ENCODE data around the gene PDE4D. TPM values are rescaled to one million over a fixed set of nuclear protein-coding genes. Genes with fewer than 3 reads are reported as not detected.

The PDE4D gene
- total RNA-seq, 1 experiment from 2014 or later = 6.5 TPM

DNA sequence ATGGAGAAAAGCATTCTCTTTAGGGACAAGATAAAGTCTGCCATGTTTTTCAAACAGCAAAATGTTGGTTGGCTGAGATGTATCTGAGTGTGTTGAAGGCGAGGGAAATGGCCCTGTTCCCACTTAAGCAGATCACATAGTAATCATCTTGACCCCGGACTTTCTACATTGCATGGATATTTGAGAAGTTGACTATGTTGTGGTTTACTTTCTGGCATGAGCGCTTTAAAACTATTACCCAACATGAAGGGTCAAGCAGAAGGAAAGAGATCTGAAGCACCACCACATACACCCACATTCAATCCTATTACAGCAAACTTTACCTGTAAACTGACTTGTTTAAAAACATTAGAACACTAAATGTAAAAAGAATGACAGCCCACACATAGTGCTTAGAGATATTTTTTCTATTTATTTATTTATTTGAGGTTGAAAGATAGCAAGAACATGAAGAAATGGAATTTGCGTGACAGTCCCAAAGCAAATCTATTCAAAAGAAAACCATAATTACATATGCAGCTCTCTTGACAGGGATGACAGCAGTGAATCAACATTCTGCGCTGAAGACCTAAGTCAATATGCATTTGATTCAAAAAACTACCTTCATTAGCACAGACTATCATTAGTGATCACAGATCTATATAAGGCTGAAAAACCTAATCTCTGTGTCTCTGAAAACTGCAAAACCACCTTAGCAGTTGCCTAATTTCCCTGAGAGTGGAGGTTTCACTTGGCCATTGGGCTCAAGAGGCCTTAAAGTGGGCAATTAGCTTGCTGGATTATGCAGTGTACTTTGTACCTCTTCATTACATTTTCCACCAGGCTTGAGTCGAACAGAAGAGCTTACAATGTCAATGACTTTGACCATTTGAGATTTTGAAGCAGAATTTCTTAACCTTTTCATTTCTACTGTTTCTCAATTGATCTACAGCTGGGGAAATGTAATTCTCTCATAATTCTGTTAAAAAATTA lies 195.0 kb downstream of the PDE4D start:
- Histone ChIP-seq H3K9me3 (ENCODE audit: low read depth, low read length, poor library complexity, severe bottlenecking) (no peaks in the 10 kb centered on the region), H3K27me3 (replicated peaks; ENCODE audit: insufficient read depth, low read depth, low read length, poor library complexity) (no peaks in the 10 kb centered on the region), H3K4me1 (ENCODE audit: insufficient read depth, low read length, poor library complexity, severe bottlenecking) (no peaks in the 10 kb centered on the region), H3K4me3 (ENCODE audit: low read depth, low read length, poor library complexity, severe bottlenecking) (no peak overlapping the region), H3K27ac (ENCODE audit: low read depth, low read length, poor library complexity, severe bottlenecking) (no peak overlapping the region), H3K36me3 (ENCODE audit: insufficient read depth, low read length, poor library complexity, severe bottlenecking) (no peaks in the 10 kb centered on the region)
- ChIA-PET CTCF (no interaction called here), POLR2A (ENCODE audit: low non-redundant PET) (no interaction called here)
- no TSS peak for BruUV-seq (replicated peaks)
- intact Hi-C loops (cut with micrococcal nuclease; ENCODE audit: unreplicated experiment) = no loop called here
- DNase-seq (ENCODE audit: low spot score) = no peak
- TF ChIP-seq, protein P1, sequence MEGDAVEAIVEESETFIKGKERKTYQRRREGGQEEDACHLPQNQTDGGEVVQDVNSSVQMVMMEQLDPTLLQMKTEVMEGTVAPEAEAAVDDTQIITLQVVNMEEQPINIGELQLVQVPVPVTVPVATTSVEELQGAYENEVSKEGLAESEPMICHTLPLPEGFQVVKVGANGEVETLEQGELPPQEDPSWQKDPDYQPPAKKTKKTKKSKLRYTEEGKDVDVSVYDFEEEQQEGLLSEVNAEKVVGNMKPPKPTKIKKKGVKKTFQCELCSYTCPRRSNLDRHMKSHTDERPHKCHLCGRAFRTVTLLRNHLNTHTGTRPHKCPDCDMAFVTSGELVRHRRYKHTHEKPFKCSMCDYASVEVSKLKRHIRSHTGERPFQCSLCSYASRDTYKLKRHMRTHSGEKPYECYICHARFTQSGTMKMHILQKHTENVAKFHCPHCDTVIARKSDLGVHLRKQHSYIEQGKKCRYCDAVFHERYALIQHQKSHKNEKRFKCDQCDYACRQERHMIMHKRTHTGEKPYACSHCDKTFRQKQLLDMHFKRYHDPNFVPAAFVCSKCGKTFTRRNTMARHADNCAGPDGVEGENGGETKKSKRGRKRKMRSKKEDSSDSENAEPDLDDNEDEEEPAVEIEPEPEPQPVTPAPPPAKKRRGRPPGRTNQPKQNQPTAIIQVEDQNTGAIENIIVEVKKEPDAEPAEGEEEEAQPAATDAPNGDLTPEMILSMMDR (conservative IDR thresholded peaks at IDR 0.05; ENCODE audit: low read depth, low read length) = no peak
- TF ChIP-seq EZH2 (IDR thresholded peaks at IDR 0.05; ENCODE audit: borderline replicate concordance, low read depth, low read length, poor library complexity, severe bottlenecking) = no peak

DNA sequence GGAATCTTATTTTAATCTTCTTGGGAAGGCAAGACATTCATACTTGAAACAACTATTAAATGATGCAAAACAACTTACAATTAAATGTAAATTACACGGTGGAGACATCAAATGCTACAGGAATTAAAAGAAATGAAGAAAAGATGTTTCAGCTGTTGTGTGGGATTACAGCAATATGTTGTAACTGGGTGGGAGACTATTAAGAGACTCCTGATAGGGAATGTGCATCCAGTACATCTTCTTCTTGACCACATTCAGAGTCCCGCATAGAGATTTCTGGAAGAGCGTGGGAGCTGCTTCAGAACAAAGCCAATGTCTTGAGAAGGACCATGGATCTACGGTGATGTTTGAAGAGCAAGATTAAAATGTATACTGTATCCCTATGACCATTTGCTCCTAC lies 199.1 kb downstream of the PDE4D start:
- no peak for DNase-seq (ENCODE audit: low spot score)
- Histone ChIP-seq H3K27ac (ENCODE audit: low read depth, low read length, poor library complexity, severe bottlenecking) (no peak overlapping the region), H3K4me3 (ENCODE audit: low read depth, low read length, poor library complexity, severe bottlenecking) (no peak overlapping the region), H3K4me1 (ENCODE audit: insufficient read depth, low read length, poor library complexity, severe bottlenecking) (no peaks in the 10 kb centered on the region), H3K9me3 (ENCODE audit: low read depth, low read length, poor library complexity, severe bottlenecking) (no peaks in the 10 kb centered on the region), H3K36me3 (ENCODE audit: insufficient read depth, low read length, poor library complexity, severe bottlenecking) (no peaks in the 10 kb centered on the region), H3K27me3 (replicated peaks; ENCODE audit: insufficient read depth, low read depth, low read length, poor library complexity) (no peaks in the 10 kb centered on the region)
- ChIA-PET CTCF (no interaction called here), POLR2A (ENCODE audit: low non-redundant PET) (no interaction called here)
- intact Hi-C loops (cut with micrococcal nuclease; ENCODE audit: unreplicated experiment) = no loop called here
- TF ChIP-seq EZH2 (IDR thresholded peaks at IDR 0.05; ENCODE audit: borderline replicate concordance, low read depth, low read length, poor library complexity, severe bottlenecking) = no peak
- TF ChIP-seq, protein P1 (conservative IDR thresholded peaks at IDR 0.05; ENCODE audit: low read depth, low read length) = no peak
- no TSS peak for BruUV-seq (replicated peaks)

- POLR2A ChIA-PET (ENCODE audit: low non-redundant PET) = no interaction called here
- H3K36me3 ChIP-seq (ENCODE audit: insufficient read depth, low read length, poor library complexity, severe bottlenecking) = no peaks in the 10 kb centered on the region
- H3K27ac ChIP-seq (ENCODE audit: low read depth, low read length, poor library complexity, severe bottlenecking) = no peak overlapping the region
- intact Hi-C loops (cut with micrococcal nuclease; ENCODE audit: unreplicated experiment) = no loop called here
- H3K4me3 ChIP-seq (ENCODE audit: low read depth, low read length, poor library complexity, severe bottlenecking) = no peak overlapping the region
- H3K4me1 ChIP-seq (ENCODE audit: insufficient read depth, low read length, poor library complexity, severe bottlenecking) = no peaks in the 10 kb centered on the region
- DNase-seq (ENCODE audit: low spot score) = no peak
- CTCF ChIA-PET = no interaction called here
- H3K27me3 ChIP-seq (replicated peaks; ENCODE audit: insufficient read depth, low read depth, low read length, poor library complexity) = no peaks in the 10 kb centered on the region
- no peak for TF ChIP-seq EZH2 (IDR thresholded peaks at IDR 0.05; ENCODE audit: borderline replicate concordance, low read depth, low read length, poor library complexity, severe bottlenecking)
- TF ChIP-seq, protein P1 (conservative IDR thresholded peaks at IDR 0.05; ENCODE audit: low read depth, low read length) = no peak
- BruUV-seq (replicated peaks) = no TSS peak
- H3K9me3 ChIP-seq (ENCODE audit: low read depth, low read length, poor library complexity, severe bottlenecking) = no peaks in the 10 kb centered on the region
Observed at GRCh38 chr5:59693492-59694309, 199.8 kb downstream of the PDE4D start.
